DLD1 (cell line): Measurements from ENCODE around the gene ZNF620.
"Not testable (repeated sequence)": the region's sequence is repeated elsewhere in the genome, so short reads cannot be mapped to it uniquely, and the experiment has no call there.

Source experiments
- in situ Hi-C: cut with HindIII; loops from 2 replicates; pipeline ENCODE4 v1.10.0; 2017; ENCODE audit warnings: low sequenced_read_pairs

The ZNF620 gene

GRCh38 chr3:40505599-40506462, at the start of gene ZNF620:
Gene ZNF620 (plus strand): TSS chr3:40506039. CDS start chr3:40506353, 314 bp downstream.
- in situ Hi-C loops = no loop called here

DNA sequence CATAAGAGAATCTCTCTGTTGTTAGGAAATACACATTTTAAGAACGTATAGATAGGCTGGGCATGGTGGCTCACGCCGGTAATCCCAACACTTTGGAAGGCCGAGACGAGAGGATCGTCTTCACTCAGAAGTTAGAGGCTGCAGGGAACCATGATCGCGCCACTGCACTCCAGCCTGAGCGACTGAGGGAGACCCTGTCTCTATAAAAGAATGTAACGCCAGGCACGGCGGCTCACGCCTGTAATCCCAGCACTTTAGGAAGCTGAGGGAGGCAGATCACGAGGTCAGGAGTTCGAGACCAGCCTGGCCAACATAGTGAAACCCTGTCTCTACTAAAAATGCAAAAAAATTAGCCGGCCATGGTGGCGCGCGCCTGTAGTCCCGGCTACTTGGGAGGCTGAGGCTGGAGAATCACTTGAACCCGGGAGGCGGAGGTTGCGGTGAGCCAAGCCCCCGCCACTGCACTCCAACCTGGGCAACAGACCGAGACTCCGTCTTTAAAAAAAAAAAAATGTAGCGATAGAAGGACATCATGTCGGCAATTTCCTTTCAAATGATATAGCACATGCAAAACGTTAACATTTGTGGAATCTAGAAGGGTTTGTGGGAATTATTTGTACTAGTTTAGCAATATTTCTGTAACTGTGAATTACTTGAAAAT, 49.4 kb upstream of the ZNF620 start:
- in situ Hi-C loops = no loop called here

DNA sequence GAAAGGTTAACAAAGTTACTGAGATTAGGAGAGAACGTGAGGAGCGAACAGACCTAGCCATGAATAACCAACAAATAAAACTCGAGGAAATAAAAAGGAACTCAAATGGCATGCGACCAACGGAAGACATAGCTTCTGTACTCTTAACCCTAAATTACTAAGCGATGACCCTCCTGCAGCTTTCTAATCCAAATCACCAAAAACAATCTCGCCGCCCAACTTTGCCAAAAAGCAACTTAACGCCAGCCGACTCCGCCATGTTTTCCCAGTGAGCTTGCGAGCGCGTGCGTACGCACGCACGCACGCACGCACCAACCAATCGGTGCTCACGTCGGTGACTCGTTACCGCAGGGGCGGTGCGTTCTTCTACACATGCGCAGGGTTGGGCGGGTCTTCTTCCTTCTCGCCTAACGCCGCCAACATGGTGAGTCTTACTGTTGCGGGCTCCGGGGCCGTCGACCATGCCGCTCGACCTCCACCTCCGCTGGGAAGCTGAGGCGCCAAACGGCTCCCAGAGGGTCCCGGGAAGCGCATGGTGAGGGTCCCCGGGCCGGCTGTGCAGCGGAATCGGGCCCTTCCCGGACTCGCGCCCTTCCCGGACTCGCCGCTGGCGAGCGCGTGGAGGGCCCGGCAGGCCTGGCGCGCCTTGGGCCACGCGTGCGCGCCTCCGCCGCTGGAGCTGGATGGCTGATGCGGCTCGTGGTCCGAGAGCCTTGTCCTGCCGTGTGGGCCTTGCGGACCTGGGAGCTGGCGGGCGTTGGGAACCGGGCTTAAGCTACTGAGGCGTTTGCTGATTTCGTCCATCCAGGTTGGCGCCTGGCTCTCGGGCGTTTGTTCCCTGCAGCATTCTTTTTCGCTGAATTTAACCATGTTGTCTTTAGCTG, 48.7 kb upstream of the ZNF620 start, which contains the start of gene RPL14:
RPL14 (plus strand) TSS at position 400 of the 884 bp plus-strand sequence; CDS start at position 533, 133 bp downstream.
- in situ Hi-C loops = no loop called here

- in situ Hi-C loops = no loop called here
These were observed 47.4 kb upstream of the ZNF620 start for GRCh38 chr3:40458473-40458872.

- in situ Hi-C loops = not testable (repeated sequence)
These were observed 45.4 kb upstream of the ZNF620 start for GRCh38 chr3:40460481-40460880.

- in situ Hi-C loops = no loop called here
These were observed 44.7 kb upstream of the ZNF620 start for GRCh38 chr3:40461161-40461560.

DNA sequence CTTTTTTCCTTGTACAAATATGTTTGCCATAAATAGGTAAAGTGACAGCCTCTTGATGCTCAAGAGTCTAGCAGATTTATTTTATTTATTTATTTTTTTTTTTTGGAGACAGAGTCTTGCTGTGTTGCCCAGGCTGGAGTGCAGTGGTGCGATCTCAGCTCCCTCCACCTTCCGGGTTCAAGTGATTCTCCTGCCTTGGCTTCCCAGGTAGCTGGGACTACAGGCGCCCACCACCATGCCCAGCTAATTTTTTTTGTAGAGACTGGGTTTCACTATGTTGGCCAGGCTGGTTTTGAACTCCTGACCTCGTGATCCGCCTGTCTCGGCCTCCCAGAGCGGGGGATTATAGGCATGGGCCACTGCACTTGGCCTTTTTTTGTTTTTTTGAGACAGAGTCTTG, 43.0 kb upstream of the ZNF620 start:
- in situ Hi-C loops = not testable (repeated sequence)

- in situ Hi-C loops = no loop called here
These were observed 42.3 kb upstream of the ZNF620 start for GRCh38 chr3:40463579-40463978.

DNA sequence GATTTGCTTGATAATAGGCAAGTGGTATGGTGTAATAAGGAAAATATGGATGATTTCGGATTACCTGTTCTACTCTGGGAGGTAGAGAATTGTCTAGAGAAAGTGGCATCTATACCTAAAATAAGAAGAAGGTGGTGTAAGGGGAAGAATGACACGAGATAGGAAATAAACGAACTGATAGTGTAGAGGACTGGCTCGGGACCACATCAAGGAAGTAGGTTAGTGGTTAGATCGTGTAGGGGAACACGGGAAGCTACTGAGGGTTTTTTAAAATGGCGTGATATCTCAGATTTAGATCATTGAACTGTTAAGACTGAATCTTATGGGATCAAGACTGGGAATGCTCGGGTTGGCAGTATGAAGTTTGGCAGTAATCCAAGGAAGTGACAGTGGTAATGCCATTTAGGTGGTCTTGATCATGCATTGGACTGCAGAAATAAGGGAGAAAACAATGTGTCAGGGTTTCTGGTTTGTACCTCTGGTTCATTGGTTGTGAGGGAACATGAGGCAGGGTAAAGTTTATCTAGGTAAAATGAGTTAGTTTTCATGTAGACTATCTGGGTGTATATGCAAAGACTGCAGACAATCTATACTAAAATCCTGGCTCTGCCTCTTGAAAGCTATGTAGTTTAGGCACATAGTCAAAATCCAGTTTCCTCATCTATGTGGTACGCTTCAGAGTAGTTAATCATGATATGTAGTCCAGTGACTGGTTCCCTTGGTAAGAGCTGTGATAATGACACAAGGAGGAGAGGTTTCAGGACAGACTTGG, 41.3 kb upstream of the ZNF620 start:
- in situ Hi-C loops = no loop called here

- in situ Hi-C loops = no loop called here
These were observed 40.8 kb upstream of the ZNF620 start for GRCh38 chr3:40465111-40465407.

- in situ Hi-C loops = no loop called here
These were observed 40.4 kb upstream of the ZNF620 start for GRCh38 chr3:40465456-40465855.

- in situ Hi-C loops = no loop called here
These were observed 37.8 kb upstream of the ZNF620 start for GRCh38 chr3:40468018-40468417.

DNA sequence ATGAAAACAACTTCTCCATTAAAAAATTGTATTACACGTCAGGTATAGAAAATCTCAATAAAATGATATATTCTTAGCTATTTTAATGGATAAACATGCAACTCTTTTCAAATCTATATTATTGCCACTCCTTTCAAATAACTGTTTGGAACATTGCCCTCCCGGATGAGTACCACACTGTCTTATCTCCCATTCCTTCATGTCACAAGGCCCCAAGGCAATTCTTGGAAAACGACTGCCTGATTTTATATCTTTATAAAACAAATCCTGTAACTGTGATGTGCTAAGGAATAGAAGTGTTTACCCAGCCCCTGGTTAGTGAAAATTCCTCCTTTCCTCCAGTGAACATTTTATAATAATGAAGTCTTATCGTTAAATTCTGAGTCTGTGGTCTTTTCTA, 35.1 kb upstream of the ZNF620 start:
- in situ Hi-C loops = no loop called here

DNA sequence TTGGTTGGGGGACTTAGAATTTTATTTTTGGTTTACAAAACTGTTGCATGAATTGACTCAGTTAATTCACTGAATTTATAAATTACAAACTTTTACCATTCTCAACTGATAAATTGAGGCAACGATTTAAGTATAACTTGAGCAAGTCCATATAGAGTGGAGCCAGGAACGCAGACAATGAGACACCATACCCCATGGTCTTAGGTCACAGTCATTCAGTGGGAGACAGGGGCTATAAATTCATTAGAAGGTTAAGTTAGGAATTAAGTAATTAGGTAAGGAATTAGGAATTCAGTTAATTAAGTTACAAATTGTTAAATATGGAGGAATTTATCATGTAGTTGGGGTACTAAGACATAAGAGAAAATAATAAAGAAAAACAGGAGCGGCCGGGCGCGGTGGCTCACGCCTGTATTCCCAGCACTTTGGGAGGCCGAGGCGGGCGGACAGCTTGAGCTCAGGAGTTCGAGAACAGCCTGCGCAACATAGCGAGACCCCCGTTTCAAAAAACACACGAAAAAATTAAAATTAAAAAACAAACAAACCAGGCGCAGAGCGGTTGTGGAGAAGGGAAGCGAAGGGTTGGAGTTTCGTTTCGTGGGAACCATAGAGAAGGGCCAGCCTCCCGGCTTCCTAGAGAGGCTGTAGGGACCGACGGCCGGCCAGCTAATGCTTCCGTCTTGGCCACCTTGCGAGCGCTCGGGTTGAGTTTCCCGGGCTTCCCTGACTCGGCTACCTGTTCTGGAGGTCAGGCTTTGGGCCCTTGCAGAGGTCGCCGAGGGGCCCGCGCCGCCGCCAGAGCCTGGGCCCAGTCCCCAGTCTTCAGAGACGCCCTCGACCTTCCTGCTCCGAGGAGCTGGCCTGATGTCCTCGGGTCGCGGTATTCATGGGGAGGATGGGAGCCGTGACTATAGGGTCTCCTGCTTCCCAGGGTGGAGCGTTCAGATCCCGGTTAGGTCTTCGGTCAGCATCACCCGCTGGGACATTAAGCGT, 29.1 kb upstream of the ZNF620 start, which contains the start of gene ZNF619:
ZNF619 (plus strand) TSS at position 645 of the 993 bp plus-strand sequence. CDS start 858 bp downstream, outside the sequence.
- in situ Hi-C loops = no loop called here

- in situ Hi-C loops = no loop called here
These were observed 28.2 kb upstream of the ZNF620 start for GRCh38 chr3:40477666-40478065.

GRCh38 chr3:40487172-40487571, 18.7 kb upstream of the ZNF620 start:
- in situ Hi-C loops = no loop called here

GRCh38 chr3:40490916-40491315, 14.9 kb upstream of the ZNF620 start:
- in situ Hi-C loops = no loop called here

GRCh38 chr3:40494698-40495097, 11.1 kb upstream of the ZNF620 start:
- in situ Hi-C loops = no loop called here

DNA sequence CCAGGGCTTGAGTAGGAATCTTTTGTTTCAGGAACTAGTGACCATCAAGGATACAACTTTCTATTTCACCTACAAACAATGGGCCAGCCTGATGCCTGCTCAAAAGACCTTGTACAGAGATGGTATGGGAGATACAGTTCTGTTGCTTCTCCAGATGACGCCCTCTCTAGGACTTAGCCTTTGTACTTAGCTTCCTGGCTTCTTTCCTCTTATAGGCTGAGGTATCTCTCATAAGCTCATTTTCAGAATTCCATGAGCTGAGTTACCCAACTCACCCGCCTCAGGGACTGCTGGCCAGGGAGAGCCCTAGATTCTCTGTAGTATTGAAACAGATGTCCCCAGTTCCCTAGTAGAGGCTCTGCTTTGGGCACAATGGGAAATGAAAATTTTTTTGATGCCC, 8.6 kb upstream of the ZNF620 start:
- in situ Hi-C loops = no loop called here
